GM19023 (cell line): ENCODE measurements around the gene TMEM181.
A peak's percentile ranks its signal among the peaks of the same experiment; 100 is the strongest.
"Not testable (repeated sequence)": the region's sequence is repeated elsewhere in the genome, so short reads cannot be mapped to it uniquely, and the experiment has no call there.

Source experiments
- ATAC-seq: cut with Tn5 transposase; IDR thresholded peaks from one replicate; pipeline ENCODE4 v1.9.1; 2021; ENCODE audit warnings: mild to moderate bottlenecking, moderate library complexity; ENCODE audit not compliant: unreplicated experiment

The TMEM181 gene, protein sequence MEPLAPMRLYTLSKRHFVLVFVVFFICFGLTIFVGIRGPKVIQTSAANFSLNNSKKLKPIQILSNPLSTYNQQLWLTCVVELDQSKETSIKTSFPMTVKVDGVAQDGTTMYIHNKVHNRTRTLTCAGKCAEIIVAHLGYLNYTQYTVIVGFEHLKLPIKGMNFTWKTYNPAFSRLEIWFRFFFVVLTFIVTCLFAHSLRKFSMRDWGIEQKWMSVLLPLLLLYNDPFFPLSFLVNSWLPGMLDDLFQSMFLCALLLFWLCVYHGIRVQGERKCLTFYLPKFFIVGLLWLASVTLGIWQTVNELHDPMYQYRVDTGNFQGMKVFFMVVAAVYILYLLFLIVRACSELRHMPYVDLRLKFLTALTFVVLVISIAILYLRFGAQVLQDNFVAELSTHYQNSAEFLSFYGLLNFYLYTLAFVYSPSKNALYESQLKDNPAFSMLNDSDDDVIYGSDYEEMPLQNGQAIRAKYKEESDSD

DNA sequence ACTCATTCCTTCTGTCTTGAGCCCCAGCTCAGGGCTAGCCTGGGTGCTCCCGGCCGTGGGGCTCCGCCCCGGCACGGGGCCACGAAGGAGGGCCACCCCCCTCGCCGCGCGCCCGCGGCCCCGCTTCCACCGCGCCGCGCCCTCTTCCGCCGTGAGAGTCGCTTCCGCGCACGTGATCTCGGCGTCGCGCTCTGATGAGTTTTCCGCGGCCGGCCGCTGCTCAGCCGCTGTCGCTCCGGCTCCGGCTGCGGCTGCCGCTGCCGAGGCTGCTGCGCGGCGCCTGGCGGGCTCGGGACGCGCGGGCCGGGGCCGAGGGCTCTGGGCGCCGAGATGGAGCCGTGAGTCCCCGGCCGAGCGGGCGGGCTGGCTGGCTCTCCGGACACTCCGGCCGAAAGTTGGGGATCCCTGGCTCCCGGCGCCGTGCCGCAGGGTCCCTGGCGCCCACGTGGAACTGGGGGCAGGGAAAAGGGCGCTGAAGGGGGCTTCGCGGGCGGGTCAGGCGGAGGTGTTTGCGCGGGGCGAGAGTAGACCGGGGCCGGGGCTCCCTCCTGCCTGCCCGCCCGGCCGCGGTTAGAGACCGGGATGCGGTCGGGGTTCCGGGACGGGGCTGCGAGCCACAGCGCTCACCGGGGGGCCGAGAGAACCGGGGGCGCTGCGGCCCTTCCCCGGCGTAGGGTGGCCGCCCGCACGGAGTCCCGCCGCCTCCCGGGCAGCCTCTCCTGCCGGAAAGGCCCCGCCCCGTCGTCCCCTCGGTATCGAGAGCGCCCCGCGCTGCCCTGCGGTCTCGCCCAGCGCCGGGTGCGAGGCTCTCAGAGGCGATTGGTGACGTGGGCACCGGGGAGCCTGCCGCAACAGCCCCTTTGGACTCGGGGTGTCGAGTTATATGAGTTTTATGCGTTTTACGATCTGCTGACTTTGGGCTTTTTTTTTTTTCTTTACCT lies at the start of gene TMEM181:
Gene TMEM181 (plus strand): TSS at position 197 of the 941 bp plus-strand sequence. CDS start 134 bp downstream, at position 331.
- ATAC-seq, result peak; percentile 85

DNA sequence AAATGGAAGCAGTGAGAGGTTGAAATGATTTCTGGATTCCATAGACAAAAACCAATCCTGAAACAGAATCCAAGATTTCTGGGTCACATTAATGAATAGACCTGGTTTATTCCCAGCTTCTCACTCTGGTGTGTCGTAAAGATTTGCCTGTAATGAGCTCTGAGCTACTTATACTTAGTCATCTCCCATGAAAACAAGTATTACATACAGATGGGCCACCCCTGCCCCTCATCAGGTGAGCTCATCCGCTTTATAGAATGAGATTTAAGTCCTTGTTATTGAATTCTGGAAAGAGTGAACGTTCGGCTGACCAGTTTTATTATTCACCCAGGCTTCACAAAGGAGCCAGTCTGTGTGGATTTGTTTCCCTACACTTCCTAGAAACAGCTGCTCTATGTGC lies 47.1 kb upstream of the TMEM181 start:
- no peak for ATAC-seq

DNA sequence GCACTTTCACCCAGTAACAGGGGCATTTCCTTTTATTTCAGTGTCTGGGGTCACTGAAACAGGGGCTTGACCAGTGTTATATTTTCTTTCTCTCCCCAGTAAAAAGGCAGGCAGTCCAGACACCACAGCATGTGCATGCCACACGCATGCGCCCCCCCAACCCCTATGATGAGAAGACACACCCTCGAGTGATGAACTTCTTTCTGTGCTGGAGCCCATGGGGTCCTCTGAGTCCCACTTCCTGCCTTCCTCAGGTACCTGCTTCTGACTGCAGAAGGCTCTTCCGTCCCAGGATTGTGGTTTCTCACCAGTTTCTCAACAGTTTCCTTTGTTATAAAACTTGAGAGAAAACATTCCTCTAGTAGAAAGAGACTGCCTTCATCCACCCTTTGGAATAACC lies 45.7 kb upstream of the TMEM181 start:
- ATAC-seq, result no peak

- ATAC-seq, result no peak
Observed at GRCh38 chr6:158514991-158515390, 44.9 kb upstream of the TMEM181 start.

DNA sequence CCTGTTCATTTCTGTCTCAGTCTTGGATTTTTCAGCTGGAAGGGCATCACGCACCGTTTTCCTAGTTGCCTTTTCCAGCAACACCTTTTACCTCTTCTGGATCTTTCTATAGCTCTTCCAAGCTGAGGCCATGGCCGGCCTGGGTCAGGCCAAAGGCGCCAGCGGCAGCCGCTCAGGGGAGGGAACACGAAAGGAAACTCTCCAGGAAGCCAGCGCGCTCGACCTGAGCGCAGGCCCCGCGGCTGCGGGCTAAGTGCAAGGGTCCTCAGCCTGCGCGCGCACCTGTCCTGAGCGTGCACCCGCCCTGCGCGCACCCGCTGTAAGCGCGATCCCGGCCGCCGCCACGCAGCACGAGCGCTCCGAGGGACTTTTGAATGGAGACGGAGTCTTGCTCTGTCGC lies 43.8 kb upstream of the TMEM181 start:
- ATAC-seq, result no peak

DNA sequence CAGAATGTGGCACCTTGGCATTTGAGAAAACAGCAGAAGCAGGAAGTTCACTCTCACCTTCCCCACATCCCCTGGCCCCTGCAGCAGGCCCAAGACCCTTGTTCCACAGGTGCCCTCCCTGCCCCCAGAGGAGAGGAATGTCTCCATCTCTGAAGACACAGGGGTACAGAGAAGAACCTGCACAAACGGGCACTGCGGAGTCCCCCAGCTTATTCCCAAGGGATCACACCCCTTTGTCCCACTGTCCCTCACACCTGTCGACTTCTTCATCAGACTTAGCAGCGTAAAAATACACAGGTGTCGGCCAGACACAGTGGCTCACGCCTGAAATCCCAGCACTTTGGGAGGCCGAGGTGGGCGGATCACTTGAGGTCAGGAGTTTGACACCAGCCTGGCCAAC lies 42.9 kb upstream of the TMEM181 start:
- no peak for ATAC-seq

GRCh38 chr6:158517581-158517980 lies 42.3 kb upstream of the TMEM181 start:
- ATAC-seq, result peak; percentile 53

GRCh38 chr6:158518191-158519127 lies 41.4 kb upstream of the TMEM181 start:
- ATAC-seq, result peak; percentile 68

GRCh38 chr6:158519300-158519699 lies 40.6 kb upstream of the TMEM181 start:
- ATAC-seq, result no peak

DNA sequence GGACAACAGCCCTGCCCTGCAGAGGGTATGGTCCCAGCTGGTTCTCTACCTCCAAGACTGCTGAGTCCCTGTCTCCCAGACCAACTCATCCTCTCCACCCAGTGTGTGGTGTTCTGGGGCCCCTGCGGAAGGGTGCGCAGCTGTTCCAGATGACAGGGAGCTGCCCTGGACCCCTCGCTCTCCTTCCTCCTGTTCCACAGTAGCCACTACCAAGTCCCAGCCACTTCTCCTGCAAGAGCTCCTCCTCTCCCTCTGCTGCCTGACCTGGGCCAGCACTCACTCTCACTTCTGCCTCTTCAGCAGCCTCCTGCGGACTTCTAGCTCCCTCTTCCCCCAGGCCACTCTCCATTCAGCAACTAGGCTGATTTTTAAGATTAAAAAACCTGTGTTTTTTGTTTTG lies 40.1 kb upstream of the TMEM181 start:
- ATAC-seq, result no peak

GRCh38 chr6:158520975-158521374 lies 38.9 kb upstream of the TMEM181 start:
- ATAC-seq, result not testable (repeated sequence)

GRCh38 chr6:158521759-158522158 lies 38.1 kb upstream of the TMEM181 start:
- no peak for ATAC-seq

GRCh38 chr6:158522616-158523015 lies 37.3 kb upstream of the TMEM181 start:
- no peak for ATAC-seq

GRCh38 chr6:158524311-158524710 lies 35.6 kb upstream of the TMEM181 start:
- ATAC-seq, result no peak

- not testable (repeated sequence) for ATAC-seq
Observed at GRCh38 chr6:158527858-158528257, 32.0 kb upstream of the TMEM181 start.

- ATAC-seq, result no peak
Observed at GRCh38 chr6:158528826-158529225, 31.1 kb upstream of the TMEM181 start.

- no peak for ATAC-seq
Observed at GRCh38 chr6:158529629-158530028, 30.3 kb upstream of the TMEM181 start.

- no peak for ATAC-seq
Observed at GRCh38 chr6:158531566-158531965, 28.3 kb upstream of the TMEM181 start.

DNA sequence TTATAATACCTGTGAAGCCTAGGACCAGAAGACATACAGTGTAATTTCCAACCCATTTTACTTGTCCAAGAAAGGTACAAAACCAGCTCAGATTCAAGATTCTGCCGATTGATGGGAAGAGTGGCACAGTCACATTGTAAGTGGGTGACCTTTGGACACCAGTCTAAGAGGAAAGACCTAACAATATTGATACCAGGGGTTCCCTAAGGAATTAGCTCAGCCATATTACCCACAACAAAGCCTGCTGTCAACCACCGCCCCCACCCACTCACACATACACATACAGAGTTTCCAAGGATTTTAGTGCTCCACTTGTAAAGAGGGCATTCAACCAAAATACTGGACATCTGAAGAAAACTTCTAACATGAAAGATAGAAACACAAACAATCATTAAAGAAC lies 27.9 kb upstream of the TMEM181 start:
- ATAC-seq, result no peak

DNA sequence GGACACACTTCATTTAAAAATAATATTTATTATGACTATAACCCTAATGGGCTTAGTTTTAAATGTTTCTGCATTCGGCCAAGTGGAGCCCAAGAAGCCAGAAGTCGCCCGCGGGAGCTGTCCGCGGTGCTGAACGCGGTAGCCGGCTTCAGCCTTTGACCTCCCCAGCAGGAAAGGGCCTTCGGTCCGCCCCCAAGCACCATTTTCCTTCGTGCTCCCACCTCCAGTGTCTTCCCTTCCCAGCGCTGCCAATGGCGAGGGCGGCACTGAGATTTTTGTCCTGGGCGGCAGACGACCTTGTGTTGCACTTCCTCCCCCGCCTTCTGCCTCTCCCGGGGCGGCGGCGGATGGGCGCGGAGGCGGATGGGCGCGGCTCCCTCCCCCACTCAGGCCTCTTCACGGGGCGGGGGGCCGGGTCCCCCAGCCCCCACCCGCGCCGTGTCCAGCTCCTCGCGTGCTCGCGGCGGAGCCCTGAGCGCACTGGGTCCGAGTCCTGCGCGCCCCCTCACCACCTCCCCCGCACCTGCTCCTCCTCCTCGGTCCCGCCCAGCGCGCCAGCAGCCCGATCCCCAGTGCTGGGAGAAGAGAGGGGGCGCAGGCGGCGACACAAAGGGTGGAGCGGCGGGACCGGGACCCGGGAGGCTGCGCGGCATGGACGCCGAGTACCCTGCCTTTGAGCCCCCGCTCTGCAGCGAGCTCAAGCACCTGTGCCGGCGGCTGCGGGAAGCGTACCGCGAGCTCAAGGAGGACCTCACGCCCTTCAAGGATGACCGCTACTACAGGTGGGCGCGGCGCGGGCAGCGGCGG lies 23.6 kb upstream of the TMEM181 start:
- no peak for ATAC-seq
